Activated T-helper 17 cell treated with anti-CD3 and anti-CD28 coated beads, Interleukin-2, amount 50 U/mL, for 72 hours (primary cell): ENCODE measurements around the gene BOLL. TPM values are rescaled to one million over a fixed set of nuclear protein-coding genes. Genes with fewer than 3 reads are reported as not detected.
"Not testable (repeated sequence)": the region's sequence is repeated elsewhere in the genome, so short reads cannot be mapped to it uniquely, and the experiment has no call there.

Source experiments
- ATAC-seq: fragments of 150-1000 bp; cut with Tn5 transposase; replicated peaks from 2 replicates; pipeline ENCODE4 v1.10.0; 2021; ENCODE audit warnings: mild to moderate bottlenecking, moderate library complexity
- H3K27ac Mint-ChIP-seq: one replicate; pipeline ENCODE4 v1.8.0; 2022; ENCODE audit warnings: mixed read lengths
- H3K27me3 Mint-ChIP-seq: one replicate; pipeline ENCODE4 v1.8.0; 2022; ENCODE audit warnings: mixed read lengths
- H3K36me3 Mint-ChIP-seq: one replicate; pipeline ENCODE4 v1.8.0; 2022; ENCODE audit warnings: low read depth, mild to moderate bottlenecking, mixed read lengths
- H3K4me1 Mint-ChIP-seq: one replicate; pipeline ENCODE4 v1.8.0; 2022; ENCODE audit warnings: mixed read lengths
- H3K4me3 Mint-ChIP-seq: one replicate; pipeline ENCODE4 v1.8.0; 2022; ENCODE audit warnings: mild to moderate bottlenecking, mixed read lengths
- H3K9me3 Mint-ChIP-seq: one replicate; pipeline ENCODE4 v1.8.0; 2022; ENCODE audit warnings: mixed read lengths
- total RNA-seq, 2 donors: library from RNA; stranded (reverse); gene quantifications; one replicate each; pipeline ENCODE4 v1.2.3, GENCODE V29; 2022

Gene BOLL, protein sequence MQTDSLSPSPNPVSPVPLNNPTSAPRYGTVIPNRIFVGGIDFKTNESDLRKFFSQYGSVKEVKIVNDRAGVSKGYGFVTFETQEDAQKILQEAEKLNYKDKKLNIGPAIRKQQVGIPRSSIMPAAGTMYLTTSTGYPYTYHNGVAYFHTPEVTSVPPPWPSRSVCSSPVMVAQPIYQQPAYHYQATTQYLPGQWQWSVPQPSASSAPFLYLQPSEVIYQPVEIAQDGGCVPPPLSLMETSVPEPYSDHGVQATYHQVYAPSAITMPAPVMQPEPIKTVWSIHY
- not detected for total RNA-seq

DNA sequence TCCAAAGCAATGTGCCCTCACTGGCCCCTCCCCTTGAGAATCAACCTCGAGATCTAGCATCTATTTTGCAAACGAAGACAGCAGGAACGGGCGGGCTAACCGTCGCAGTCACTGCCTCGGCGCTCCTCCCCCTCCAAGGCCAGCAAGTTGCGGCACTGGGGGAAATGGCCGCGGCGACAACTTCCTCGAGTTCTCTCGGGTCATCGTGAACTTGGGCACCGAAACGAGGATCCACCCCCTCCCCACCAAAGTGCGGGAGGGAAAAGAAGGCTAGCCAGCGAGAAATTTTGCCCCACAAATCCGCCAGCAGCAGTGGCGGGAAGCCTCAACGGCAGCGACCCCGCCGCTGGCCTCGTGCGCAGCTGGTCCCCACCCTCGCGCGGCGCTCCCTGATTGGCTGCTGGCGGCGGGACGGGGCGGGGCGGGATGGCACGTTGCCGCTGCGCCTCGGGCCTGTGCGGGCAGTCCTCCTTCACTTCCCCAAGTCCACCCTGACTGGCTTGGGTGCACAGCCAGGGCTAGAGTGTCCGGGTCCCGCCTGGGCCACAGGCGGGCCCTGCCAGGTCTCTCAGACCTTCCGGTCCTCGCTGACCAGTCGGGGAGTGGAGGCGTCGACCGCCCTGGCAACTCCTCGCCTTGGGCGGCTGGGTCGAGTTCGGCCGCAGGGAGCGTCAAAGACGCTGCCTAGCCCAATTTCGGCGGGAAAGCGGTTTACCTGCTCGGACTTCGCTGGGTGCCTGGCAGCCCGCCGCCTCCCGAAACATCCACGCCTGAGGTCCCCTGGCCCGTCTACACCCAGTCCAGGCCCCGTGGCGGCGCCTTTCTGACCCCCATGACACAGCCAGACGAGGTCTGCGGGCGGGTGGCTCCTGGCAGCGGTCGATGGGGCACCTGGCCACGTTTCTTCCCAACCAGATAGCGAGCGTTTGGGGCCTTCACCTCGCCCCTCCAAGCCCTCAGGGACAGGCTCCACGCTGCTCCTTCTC lies at the start of gene BOLL:
Gene BOLL (minus strand): TSS at position 364 of the 986 bp plus-strand sequence. CDS start 3,469 bp downstream, outside the sequence.
- peaks cover 8% of the 10 kb centered on the region for H3K27me3 Mint-ChIP-seq
- no peak within 1 kb of the TSS for H3K27ac Mint-ChIP-seq
- peak; percentile 3 for ATAC-seq
- peaks cover 4% of the 10 kb centered on the region for H3K4me1 Mint-ChIP-seq
- peak within 1 kb of the TSS; percentile 71 for H3K4me3 Mint-ChIP-seq
- no peaks in the 10 kb centered on the region for H3K9me3 Mint-ChIP-seq
- H3K36me3 Mint-ChIP-seq, result no peaks in the 10 kb centered on the region

DNA sequence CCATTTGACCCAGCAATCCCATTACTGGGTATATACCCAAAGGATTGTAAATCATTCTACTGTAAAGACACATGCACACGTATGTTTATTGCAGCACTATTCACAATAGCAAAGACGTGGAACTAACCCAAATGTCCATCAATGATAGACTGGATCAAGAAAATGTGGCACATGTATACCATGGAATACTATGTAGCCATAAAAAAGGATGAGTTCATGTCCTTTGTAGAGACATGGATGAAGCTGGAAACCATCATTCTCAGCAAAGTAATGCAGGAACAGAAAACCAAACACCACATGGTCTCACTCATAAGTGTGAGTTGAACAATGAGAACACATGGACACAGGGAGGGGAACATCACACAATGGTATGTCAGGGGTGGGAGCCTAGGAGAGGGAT lies 49.7 kb upstream of the BOLL start:
- not testable (repeated sequence) for ATAC-seq, H3K27ac Mint-ChIP-seq, H3K27me3 Mint-ChIP-seq, H3K4me3 Mint-ChIP-seq, H3K36me3 Mint-ChIP-seq
- Mint-ChIP-seq H3K4me1 (peaks cover 10% of the 10 kb centered on the region), H3K9me3 (peaks cover 20% of the 10 kb centered on the region)

DNA sequence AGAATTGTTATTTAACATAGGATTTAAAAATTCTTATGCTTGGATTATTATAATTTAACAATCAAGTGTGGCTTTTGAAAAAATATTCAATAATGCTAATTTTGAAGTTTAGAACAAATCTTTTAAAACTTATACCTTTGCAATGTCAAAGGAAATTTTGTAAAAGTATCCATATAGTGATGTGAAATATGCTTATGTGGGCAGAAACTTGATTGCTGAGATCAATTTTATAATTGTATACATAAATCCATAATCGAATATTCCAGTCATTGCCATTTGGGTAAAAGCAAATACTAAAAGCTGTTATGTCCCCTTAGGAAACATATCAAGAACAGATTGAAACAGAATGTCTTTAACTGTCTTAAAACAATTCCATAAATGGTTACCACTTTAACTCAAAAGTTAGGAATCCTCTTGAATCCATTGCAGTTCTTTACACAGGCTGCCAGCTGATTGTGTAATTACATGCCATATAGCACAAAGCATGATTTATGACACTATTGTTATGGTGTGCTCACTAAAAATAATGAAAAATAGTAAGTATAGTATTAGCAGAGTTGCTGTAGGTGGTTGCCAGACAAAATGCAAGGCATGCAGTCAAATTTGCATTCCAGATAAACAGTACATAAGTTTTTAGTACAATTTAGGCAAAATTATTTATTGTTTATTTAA lies 43.5 kb upstream of the BOLL start:
- H3K36me3 Mint-ChIP-seq, result no peaks in the 10 kb centered on the region
- H3K4me1 Mint-ChIP-seq, result no peaks in the 10 kb centered on the region
- no peak for ATAC-seq
- no peak overlapping the region for H3K4me3 Mint-ChIP-seq
- H3K9me3 Mint-ChIP-seq, result peaks cover 15% of the 10 kb centered on the region
- no peak overlapping the region for H3K27ac Mint-ChIP-seq
- H3K27me3 Mint-ChIP-seq, result no peaks in the 10 kb centered on the region

DNA sequence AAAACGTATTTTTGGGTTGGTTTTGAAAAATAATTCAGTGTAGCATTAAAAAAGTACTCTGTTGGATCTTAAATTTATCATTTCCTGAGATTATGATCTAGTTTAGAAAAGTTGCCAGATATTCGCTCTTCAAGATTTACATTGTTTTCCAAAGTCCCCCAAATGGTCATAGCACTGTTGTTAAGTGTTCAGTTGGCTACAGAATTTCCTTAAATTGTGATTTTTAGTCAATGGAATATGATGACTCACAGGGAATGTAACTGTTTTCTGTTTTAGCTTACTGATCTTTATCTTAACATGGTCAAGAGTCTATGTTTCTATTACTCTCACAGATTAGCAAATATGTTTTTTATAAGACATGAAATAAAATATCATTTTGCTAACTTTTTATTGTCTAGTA lies 42.5 kb upstream of the BOLL start:
- ATAC-seq, result no peak
- Mint-ChIP-seq H3K9me3 (peaks cover 10% of the 10 kb centered on the region), H3K27ac (no peak overlapping the region), H3K27me3 (no peaks in the 10 kb centered on the region), H3K4me1 (no peaks in the 10 kb centered on the region), H3K36me3 (no peaks in the 10 kb centered on the region), H3K4me3 (no peak overlapping the region)

DNA sequence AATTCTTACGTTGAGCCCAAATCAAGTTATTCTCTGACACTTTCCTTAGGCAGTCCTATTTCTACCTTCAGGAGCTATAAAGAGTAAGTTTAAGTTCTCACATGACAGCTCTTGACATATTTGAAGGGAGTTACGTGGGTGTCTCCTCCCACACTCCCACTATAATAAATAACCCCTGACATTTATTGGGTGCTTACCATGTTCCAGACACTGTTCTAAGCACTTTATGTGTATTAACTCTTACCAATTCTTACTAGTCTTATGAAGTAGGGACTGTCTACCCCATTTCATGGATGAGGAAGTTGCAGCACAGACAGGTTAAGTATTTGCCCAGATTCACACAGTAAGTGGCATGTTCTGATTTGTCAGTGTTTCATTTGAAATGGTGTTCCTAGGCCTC lies 37.2 kb upstream of the BOLL start:
- H3K4me1 Mint-ChIP-seq, result peaks cover 6% of the 10 kb centered on the region
- no peak overlapping the region for H3K27ac Mint-ChIP-seq
- no peaks in the 10 kb centered on the region for H3K9me3 Mint-ChIP-seq
- H3K27me3 Mint-ChIP-seq, result no peaks in the 10 kb centered on the region
- H3K36me3 Mint-ChIP-seq, result no peaks in the 10 kb centered on the region
- H3K4me3 Mint-ChIP-seq, result no peak overlapping the region
- ATAC-seq, result no peak

DNA sequence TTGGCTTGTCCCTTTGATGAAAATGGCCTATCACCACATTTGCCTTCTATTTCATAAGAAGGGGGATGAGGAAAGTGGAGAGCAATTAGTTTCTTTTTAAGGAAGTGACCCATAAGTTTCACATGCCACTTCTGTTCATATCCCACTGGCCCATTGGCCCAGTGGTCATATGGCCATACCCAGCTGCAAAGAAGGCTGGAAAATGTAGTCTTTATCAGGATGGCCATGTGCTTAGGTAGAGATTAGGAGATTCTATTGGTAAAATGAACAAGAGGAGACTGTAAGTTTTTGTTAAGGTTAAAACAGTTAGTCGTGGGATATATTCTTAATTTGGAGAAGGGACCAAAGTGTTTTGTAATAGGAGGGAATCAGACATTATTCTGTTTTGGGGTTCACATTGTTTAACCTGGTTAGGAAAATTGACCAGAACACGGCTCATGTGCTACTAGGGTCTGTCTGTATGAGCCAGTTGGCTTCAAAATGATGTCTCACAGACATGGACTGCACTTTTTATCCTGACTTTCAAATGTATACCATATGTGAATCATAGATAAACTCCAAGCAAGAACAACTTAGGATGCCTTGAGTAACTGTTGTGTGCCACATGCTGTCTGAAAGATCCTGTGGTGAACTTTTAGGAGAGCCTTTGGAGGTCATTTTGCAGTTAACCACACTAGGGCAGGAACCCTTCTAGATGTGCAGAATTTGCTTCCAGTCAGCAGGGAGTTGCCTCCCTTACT lies 36.6 kb upstream of the BOLL start:
- H3K36me3 Mint-ChIP-seq, result no peaks in the 10 kb centered on the region
- H3K4me1 Mint-ChIP-seq, result peaks cover 6% of the 10 kb centered on the region
- ATAC-seq, result no peak
- no peak overlapping the region for H3K4me3 Mint-ChIP-seq
- H3K27ac Mint-ChIP-seq, result no peak overlapping the region
- H3K9me3 Mint-ChIP-seq, result no peaks in the 10 kb centered on the region
- no peaks in the 10 kb centered on the region for H3K27me3 Mint-ChIP-seq

DNA sequence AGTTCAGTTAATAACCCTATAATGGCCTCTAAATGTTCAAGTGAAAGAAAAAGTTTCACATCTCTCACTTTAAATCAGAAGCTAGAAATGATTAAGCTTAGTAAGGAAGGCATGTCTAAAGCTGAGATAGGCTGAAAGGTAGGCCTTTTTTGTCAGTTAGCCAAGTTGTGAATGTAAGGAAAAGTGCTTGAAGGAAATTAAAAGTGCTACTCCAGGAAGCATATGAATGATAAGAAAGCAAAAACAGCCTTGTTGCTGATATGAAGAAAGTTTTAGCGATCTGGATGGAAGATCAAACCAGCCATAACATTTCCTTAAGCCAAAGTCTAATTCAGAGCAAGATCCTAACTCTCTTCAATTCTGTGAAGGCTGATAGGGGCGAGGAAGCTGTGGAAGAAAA lies 29.4 kb upstream of the BOLL start:
- peak overlapping the region; percentile 61 for H3K4me3 Mint-ChIP-seq
- H3K4me1 Mint-ChIP-seq, result peaks cover 13% of the 10 kb centered on the region
- peak overlapping the region; percentile 46 for H3K27ac Mint-ChIP-seq
- H3K9me3 Mint-ChIP-seq, result no peaks in the 10 kb centered on the region
- ATAC-seq, result no peak
- H3K27me3 Mint-ChIP-seq, result no peaks in the 10 kb centered on the region
- H3K36me3 Mint-ChIP-seq, result no peaks in the 10 kb centered on the region

DNA sequence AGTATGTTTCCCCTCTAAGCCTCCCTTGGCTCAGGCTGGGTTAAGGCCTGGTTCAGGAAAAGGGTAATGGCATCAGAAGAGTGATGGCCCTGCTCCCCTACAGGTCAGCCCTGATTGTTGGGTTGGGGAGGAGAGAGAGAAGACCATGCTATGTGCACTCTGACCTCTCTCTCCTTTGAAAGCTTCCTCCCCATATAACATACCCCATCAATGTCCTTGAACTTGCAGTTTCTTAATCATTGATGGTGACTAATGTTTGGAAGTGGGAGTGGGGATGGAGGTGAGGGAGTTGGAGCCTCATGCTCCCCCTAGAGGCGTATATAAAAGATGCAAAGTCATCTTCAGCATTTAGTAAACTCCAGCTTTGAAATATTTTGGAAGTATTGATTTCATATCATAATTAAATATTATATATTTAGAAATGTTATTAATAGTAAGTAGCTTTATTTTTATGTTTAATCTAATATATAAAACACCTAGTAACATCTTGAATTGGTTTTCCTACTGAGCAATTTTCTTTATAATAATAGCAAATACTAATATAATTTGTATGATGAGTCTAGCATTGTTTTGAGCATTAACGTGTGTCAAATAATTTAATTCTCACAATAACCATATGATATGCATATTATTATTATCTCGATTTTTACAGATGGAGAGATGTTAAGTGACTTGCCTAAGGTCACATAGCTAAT lies 28.1 kb upstream of the BOLL start:
- H3K27me3 Mint-ChIP-seq, result no peaks in the 10 kb centered on the region
- peaks cover 17% of the 10 kb centered on the region for H3K4me1 Mint-ChIP-seq
- no peak overlapping the region for H3K4me3 Mint-ChIP-seq
- no peak overlapping the region for H3K27ac Mint-ChIP-seq
- H3K36me3 Mint-ChIP-seq, result no peaks in the 10 kb centered on the region
- H3K9me3 Mint-ChIP-seq, result no peaks in the 10 kb centered on the region
- peak; percentile 81 for ATAC-seq

DNA sequence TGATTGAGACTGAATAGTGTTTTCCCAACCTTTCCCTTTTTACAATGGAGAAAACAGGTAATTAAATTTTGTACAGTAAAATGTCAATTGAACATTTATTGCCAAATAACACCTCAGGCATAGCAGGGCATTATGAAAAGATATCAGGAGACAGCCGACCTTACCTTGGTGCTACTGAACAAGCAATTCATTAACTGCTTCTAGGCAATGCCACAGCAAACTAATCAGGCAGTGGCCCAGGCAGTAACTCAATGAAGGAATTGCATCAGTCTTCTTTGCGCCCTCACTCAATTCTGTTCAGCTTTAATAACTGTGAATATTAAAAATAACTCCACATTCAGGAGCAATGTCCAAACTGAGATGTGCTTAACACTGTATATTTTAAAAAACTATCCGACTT lies 25.4 kb upstream of the BOLL start:
- Mint-ChIP-seq H3K36me3 (no peaks in the 10 kb centered on the region), H3K27ac (no peak overlapping the region), H3K27me3 (no peaks in the 10 kb centered on the region), H3K4me1 (peaks cover 29% of the 10 kb centered on the region), H3K9me3 (no peaks in the 10 kb centered on the region), H3K4me3 (no peak overlapping the region)
- ATAC-seq, result no peak

DNA sequence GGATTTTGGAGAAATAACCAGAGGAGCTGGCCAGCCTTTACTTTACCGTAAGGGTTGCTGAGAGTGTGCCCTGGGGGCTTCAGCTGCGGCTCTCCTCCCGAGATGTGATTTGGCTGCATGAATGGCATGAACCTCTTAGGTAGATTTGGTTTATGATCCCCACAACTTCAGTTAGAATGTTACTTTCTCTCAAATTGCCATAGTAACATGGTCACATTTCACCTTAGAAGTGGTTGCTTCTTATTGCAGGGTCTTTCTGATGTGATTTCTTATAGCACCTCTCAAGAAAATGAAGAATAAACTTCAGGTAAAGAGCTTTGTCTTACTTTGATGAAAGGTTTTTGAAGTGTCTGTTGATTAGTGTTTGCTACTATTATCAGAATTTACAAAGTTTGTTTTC lies 24.9 kb upstream of the BOLL start:
- Mint-ChIP-seq H3K4me3 (no peak overlapping the region), H3K9me3 (no peaks in the 10 kb centered on the region), H3K4me1 (peaks cover 31% of the 10 kb centered on the region), H3K36me3 (no peaks in the 10 kb centered on the region), H3K27me3 (no peaks in the 10 kb centered on the region), H3K27ac (no peak overlapping the region)
- ATAC-seq, result no peak

DNA sequence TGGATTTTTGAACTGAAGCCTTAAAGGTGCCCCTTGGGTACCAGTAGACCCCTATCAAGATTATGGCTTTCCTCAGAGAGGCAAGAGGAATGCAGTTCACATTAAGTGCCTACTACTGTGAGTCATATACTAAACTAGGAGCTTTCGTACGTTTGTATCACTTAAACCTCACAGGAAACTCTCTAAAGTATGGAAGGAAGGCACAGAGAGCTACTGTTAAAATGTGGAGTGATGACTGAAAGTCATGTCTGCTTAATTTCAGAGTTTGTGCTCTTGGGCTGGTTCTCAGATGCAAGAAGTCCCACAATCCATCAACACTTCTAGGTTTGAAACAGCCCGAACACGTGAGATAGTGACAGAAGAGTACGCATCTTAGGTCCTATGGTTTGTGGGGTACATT lies 23.9 kb upstream of the BOLL start:
- Mint-ChIP-seq H3K4me3 (peak overlapping the region; percentile 53), H3K9me3 (no peaks in the 10 kb centered on the region)

DNA sequence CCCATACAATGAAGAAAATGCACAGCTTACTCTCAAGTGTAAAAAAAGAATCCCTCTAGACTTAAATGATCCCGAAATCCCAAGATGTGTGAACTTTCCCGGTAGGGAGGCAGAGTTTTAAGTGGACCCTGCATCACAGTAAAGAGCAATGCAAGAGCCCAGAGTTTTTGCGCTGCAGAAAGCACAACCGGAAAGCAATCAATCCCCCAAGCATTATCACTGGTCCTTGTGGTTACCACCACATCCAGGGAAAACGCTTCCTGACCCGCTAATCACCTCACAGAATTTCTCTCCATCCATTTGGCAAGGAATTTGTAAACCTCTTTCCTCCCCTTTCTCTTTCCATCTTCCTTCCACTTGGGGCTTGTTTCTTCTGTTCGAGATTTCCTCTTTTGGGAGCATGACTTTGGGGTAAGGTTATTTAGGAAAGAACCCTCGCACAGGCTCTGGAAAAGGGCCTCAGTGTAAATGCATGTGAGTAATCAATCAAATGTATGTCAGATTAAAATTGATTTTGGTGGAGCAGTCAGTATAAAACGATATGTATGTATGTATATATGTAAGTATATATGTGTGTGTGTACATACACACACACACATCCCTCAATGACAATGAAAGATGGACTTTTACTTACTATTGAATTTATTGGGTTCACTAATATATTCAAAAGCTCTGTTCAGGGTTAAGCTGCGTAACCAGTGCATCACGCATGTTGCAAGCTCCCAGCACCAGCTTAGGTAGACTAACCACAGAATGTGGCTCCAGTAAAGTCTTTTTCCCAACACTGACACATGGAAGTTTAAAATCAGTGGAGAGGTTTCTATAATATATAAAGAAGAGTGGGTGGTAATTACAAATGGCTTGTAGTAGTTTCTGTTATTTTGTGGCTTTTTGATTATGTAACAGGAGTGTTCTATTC lies 20.9 kb upstream of the BOLL start:
- ATAC-seq, result no peak
- no peaks in the 10 kb centered on the region for H3K9me3 Mint-ChIP-seq
- H3K36me3 Mint-ChIP-seq, result no peaks in the 10 kb centered on the region
- peaks cover 28% of the 10 kb centered on the region for H3K4me1 Mint-ChIP-seq
- H3K27ac Mint-ChIP-seq, result no peak overlapping the region
- H3K27me3 Mint-ChIP-seq, result no peaks in the 10 kb centered on the region
- peak overlapping the region; percentile 93 for H3K4me3 Mint-ChIP-seq

More for the DNA sequence above, 23.9 kb upstream of the BOLL start:
- Mint-ChIP-seq H3K4me1 (peaks cover 26% of the 10 kb centered on the region), H3K36me3 (no peaks in the 10 kb centered on the region), H3K27me3 (no peaks in the 10 kb centered on the region), H3K27ac (peak overlapping the region; percentile 67)
- ATAC-seq, result no peak
